Fibroblast of lung (primary cell): Measurements from ENCODE around the gene TAF10. TPM values are rescaled to one million over a fixed set of nuclear protein-coding genes. Genes with fewer than 3 reads are reported as not detected.

Experiments
- DNase-seq, 2 donors: peaks; one replicate each; pipeline versions ENCODE4 v3.0.0 to v3.0.0-alpha.2; 2010; ENCODE audit warnings: low read depth in 2 of 2
- H2AFZ ChIP-seq: 2 replicates; pipeline ENCODE4 v1.5.1; 2012; ENCODE audit warnings: low read length, control low read depth, inconsistent platforms
- H3K27ac ChIP-seq: 2 replicates; pipeline ENCODE4 v1.5.1; 2011; ENCODE audit warnings: low read length, control low read depth; ENCODE audit not compliant: insufficient read depth
- H3K27me3 ChIP-seq: 2 replicates; pipeline ENCODE4 v1.5.1; 2011; ENCODE audit warnings: mild to moderate bottlenecking, low read length; ENCODE audit not compliant: control insufficient read depth, insufficient read depth
- H3K36me3 ChIP-seq: 2 replicates; pipeline ENCODE4 v1.5.1; 2011; ENCODE audit warnings: low read length; ENCODE audit not compliant: control insufficient read depth, insufficient read depth
- H3K4me1 ChIP-seq: 2 replicates; pipeline ENCODE4 v1.5.1; 2011; ENCODE audit warnings: low read length; ENCODE audit not compliant: control insufficient read depth, insufficient read depth; ENCODE audit errors: extremely low read depth
- H3K4me2 ChIP-seq: 2 replicates; pipeline ENCODE4 v1.5.1; 2011; ENCODE audit warnings: low read length, control low read depth; ENCODE audit not compliant: insufficient read depth; ENCODE audit errors: extremely low read depth
- H3K4me3 ChIP-seq, 4 experiments: fragments of 200-600 bp in 1 of 4; sonication (generic) in 1 of 4; replicated peaks in 1 of 4; 2 replicates each; pipeline ENCODE4 v1.5.1; 2011 to 2016; ENCODE audit warnings: low read length in 4 of 4, low read depth in 3 of 4, mild to moderate bottlenecking in 3 of 4, control low read depth in 2 of 4, inconsistent platforms in 1 of 4, mixed read lengths in 1 of 4; ENCODE audit not compliant: insufficient read depth in 1 of 4; ENCODE audit errors: control extremely low read depth in 1 of 4
- H3K79me2 ChIP-seq: 2 replicates; pipeline ENCODE4 v1.5.1; 2012; ENCODE audit warnings: mild to moderate bottlenecking, low read length, inconsistent platforms; ENCODE audit not compliant: control insufficient read depth, insufficient read depth
- H3K9ac ChIP-seq: 2 replicates; pipeline ENCODE4 v1.5.1; 2011; ENCODE audit warnings: mild to moderate bottlenecking, low read length, control low read depth; ENCODE audit not compliant: insufficient read depth
- H3K9me3 ChIP-seq: 2 replicates; pipeline ENCODE4 v1.5.1; 2012; ENCODE audit warnings: low read depth, low read length; ENCODE audit not compliant: control insufficient read depth, insufficient read depth
- H4K20me1 ChIP-seq: 2 replicates; pipeline ENCODE4 v1.5.1; 2011; ENCODE audit warnings: low read length; ENCODE audit not compliant: control insufficient read depth, insufficient read depth; ENCODE audit errors: extremely low read depth
- EZH2 ChIP-seq: IDR thresholded peaks from 2 replicates; pipeline ENCODE4 v1.5.1; 2012; ENCODE audit warnings: low read length, control low read depth, mild to moderate bottlenecking; ENCODE audit errors: missing control alignments
- polyA plus RNA-seq, 2 donors: library from polyadenylated mRNA; depleted of rRNA in 1 of 2; stranded (reverse) in 1 of 2; unstranded in 1 of 2; fragments of >200 nt; gene quantifications; 2 replicates each; pipeline ENCODE4 v1.2.1, GENCODE V29; 2011 to 2012; ENCODE audit warnings: missing spikeins in 1 of 2
- total RNA-seq: library from RNA; depleted of rRNA; stranded (reverse); fragments of >200 nt; gene quantifications from 2 replicates; pipeline ENCODE4 v1.2.1, GENCODE V29; 2014
- TF ChIP-seq, protein P1 (sequence below), 2 donors: IDR thresholded peaks in 1 of 2; conservative IDR thresholded peaks in 1 of 2; 1 replicate in 1 of 2; 2 replicates in 1 of 2; pipeline ENCODE4 v1.5.1; 2011 to 2012; ENCODE audit warnings: low read length in 2 of 2, control low read depth in 1 of 2, inconsistent platforms in 1 of 2, low read depth in 1 of 2, mild to moderate bottlenecking in 1 of 2

Gene TAF10
- total and polyA plus RNA-seq, 2 donors (not counting 1 experiment from before 2014, with no cell fraction given) = 77.8 to 142 TPM

DNA sequence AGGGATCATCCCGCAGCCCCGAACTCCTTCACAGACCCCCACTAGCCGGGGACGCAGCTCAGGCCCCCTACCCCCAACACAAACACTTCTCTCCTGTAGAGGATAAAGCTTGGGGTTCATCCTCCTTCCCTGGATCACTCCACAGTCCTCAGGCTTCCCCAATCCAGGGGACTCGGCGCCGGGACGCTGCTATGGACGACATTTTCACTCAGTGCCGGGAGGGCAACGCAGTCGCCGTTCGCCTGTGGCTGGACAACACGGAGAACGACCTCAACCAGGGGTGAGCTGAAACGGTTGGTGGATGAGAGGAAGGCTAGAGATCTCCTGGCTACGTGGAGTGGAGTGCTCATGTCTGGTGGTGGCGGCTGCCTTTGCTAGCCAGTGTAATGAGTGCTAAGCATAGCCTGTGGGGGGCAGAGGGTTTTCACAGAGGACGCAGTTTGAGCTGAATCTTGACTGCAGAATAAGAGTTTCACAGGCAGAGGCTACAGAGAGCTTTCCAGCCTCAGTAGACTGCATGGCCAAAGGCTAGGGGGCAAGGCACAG, 7.9 kb downstream of the TAF10 start:
- Histone ChIP-seq H3K36me3 (peaks cover 25% of the 10 kb centered on the region), H2AFZ (peak overlapping the region; percentile 34), H3K4me1 (peaks cover 20% of the 10 kb centered on the region)

DNA sequence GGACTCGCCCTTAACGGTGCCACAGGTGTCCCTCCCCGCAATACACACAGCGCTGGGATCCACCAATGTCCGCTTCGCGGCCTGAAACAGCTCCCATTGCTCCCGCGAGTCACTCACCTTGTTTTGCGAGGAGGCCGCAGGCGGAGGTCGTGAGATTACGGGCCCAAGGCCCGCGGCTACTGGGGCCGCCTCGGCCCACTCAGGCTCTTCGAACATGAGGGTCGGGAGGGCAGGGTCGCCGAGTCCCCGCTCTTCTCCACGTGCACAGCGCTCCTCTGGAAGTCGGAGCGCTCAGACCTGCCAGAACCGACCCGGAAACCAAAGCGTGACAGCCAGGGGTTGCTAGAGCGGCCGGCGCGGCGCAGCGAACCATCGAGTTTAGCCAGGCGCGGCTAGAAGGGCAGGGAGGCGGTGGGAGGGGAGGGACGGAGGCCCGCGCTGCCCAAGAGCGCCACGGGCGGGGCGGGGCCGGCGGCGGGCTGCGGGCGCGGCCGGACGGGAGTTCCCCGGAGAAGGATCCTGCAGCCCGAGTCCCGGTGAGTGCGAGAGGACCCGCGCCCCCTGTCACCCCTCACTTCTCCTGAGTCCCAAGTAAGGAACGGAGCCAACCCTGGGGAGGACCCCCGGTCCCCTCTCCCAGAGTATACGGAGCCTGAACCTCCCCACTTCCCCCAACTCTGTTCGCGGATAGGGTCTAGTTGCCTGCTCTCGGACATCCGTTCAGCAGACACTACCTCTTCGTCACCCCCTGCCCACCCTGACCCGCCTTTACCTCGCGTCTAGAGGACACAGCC, 8.5 kb downstream of the TAF10 start, which contains the start of the genes ILK and RRP8:
TSS of gene ILK (plus strand) at position 488 of the 794 bp plus-strand sequence. CDS start 498 bp downstream, outside the sequence.
TSS of gene RRP8 (minus strand) at position 330 of the 794 bp plus-strand sequence. CDS start at position 216, 114 bp downstream.
- Histone ChIP-seq H4K20me1 (no peaks in the 10 kb centered on the region), H3K79me2 (peaks cover 75% of the 10 kb centered on the region), H3K4me1 (peaks cover 20% of the 10 kb centered on the region), H3K27ac (peak within 1 kb of the TSS; percentile 92), H3K27me3 (no peaks in the 10 kb centered on the region), H3K9me3 (no peaks in the 10 kb centered on the region), H2AFZ (peak within 1 kb of the TSS; percentile 87), H3K36me3 (peaks cover 21% of the 10 kb centered on the region), H3K4me2 (peak within 1 kb of the TSS; percentile 98), H3K9ac (peak within 1 kb of the TSS; percentile 79), H3K4me3 (peak within 1 kb of the TSS; percentile 84 to 98 (median 94))
- peak; percentile 87 for DNase-seq
- no peak for TF ChIP-seq EZH2
- TF ChIP-seq, protein P1, sequence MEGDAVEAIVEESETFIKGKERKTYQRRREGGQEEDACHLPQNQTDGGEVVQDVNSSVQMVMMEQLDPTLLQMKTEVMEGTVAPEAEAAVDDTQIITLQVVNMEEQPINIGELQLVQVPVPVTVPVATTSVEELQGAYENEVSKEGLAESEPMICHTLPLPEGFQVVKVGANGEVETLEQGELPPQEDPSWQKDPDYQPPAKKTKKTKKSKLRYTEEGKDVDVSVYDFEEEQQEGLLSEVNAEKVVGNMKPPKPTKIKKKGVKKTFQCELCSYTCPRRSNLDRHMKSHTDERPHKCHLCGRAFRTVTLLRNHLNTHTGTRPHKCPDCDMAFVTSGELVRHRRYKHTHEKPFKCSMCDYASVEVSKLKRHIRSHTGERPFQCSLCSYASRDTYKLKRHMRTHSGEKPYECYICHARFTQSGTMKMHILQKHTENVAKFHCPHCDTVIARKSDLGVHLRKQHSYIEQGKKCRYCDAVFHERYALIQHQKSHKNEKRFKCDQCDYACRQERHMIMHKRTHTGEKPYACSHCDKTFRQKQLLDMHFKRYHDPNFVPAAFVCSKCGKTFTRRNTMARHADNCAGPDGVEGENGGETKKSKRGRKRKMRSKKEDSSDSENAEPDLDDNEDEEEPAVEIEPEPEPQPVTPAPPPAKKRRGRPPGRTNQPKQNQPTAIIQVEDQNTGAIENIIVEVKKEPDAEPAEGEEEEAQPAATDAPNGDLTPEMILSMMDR (conservative IDR thresholded peaks at IDR 0.05 in 1 of 2, IDR thresholded peaks at IDR 0.05 in 1 of 2; ENCODE audit: low read depth in 1 of 2, low read length in 2 of 2) = peak; percentile 12 to 30

More for the DNA sequence above, 7.9 kb downstream of the TAF10 start:
- H3K27me3 ChIP-seq = no peaks in the 10 kb centered on the region
- no peaks in the 10 kb centered on the region for H3K9me3 ChIP-seq
- H3K27ac ChIP-seq = peak overlapping the region; percentile 92
- peak overlapping the region; percentile 84 to 97 (median 90) for H3K4me3 ChIP-seq
- peak; percentile 64 to 73 for DNase-seq
- peak overlapping the region; percentile 79 for H3K9ac ChIP-seq
- H4K20me1 ChIP-seq = no peaks in the 10 kb centered on the region
- peak overlapping the region; percentile 89 for H3K4me2 ChIP-seq
- H3K79me2 ChIP-seq = peaks cover 80% of the 10 kb centered on the region
- TF ChIP-seq, protein P1 (conservative IDR thresholded peaks at IDR 0.05 in 1 of 2, IDR thresholded peaks at IDR 0.05 in 1 of 2; ENCODE audit: low read depth in 1 of 2, low read length in 2 of 2) = peak; percentile 21 to 37
- no peak for TF ChIP-seq EZH2
